ENCODE results near the gene HMCN1. TPM values are rescaled to one million over a fixed set of nuclear protein-coding genes. Genes with fewer than 3 reads are reported as not detected.
"Not testable (repeated sequence)": the region's sequence is repeated elsewhere in the genome, so short reads cannot be mapped to it uniquely, and the experiment has no call there.

The HMCN1 gene
- polyA plus RNA-seq, 3 donors from 2014 or later = 0.33 to 0.38 TPM; not detected in 1

- peaks cover 0 to 10% (median 4%) of the 10 kb centered on the region in 3 donors for H3K27me3 Mint-ChIP-seq (ENCODE audit: low read depth in 3 of 3)
- no peaks in the 10 kb centered on the region for H3K36me3 Mint-ChIP-seq
- H3K4me3 Mint-ChIP-seq = no peak overlapping the region
- H3K27ac Mint-ChIP-seq = no peak overlapping the region
- peaks cover 0 to 3% (median 0%) of the 10 kb centered on the region in 6 donors for H3K9me3 Mint-ChIP-seq
- no peak for DNase-seq
- no peaks in the 10 kb centered on the region for H3K4me1 Mint-ChIP-seq
Observed at GRCh38 chr1:185767508-185768120, 33.4 kb downstream of the HMCN1 start.

- no peak for DNase-seq
- no peak overlapping the region for H3K27ac Mint-ChIP-seq
- no peaks in the 10 kb centered on the region for H3K4me1 Mint-ChIP-seq
Observed at GRCh38 chr1:185768371-185768770, 34.2 kb downstream of the HMCN1 start.

DNA sequence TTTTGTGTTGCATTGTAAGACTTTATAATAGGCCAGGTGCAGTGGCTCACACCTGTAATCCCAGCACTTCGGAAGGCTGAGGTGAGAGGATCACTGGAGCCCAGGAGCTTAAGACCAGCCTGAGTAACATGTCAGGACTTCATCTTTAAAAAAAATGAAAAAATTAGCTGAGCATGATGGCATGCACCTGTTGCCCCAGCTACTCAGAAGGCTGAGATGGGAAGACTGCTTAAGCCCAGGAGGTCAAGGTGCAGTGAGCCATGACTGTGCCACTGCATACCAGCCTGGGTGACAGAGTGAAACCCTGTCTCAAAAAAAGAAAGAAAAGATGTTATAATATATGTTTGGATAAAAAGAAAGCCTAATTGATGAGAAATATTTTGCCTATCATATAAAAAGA lies 34.9 kb downstream of the HMCN1 start:
- H3K27me3 Mint-ChIP-seq (ENCODE audit: low read depth in 3 of 3) = peaks cover 0 to 6% (median 4%) of the 10 kb centered on the region in 3 donors
- no peaks in the 10 kb centered on the region for H3K4me1 Mint-ChIP-seq
- no peak overlapping the region for H3K4me3 Mint-ChIP-seq
- DNase-seq = no peak
- no peaks in the 10 kb centered on the region for H3K36me3 Mint-ChIP-seq
- no peak overlapping the region for H3K27ac Mint-ChIP-seq
- peaks cover 0 to 6% (median 0%) of the 10 kb centered on the region in 6 donors for H3K9me3 Mint-ChIP-seq

More at GRCh38 chr1:185768371-185768770, 34.2 kb downstream of the HMCN1 start:
- H3K4me3 Mint-ChIP-seq = no peak overlapping the region
- H3K36me3 Mint-ChIP-seq = no peaks in the 10 kb centered on the region
- H3K27me3 Mint-ChIP-seq (ENCODE audit: low read depth in 3 of 3) = peaks cover 0 to 5% (median 4%) of the 10 kb centered on the region in 3 donors
- peaks cover 0 to 3% (median 0%) of the 10 kb centered on the region in 6 donors for H3K9me3 Mint-ChIP-seq

DNA sequence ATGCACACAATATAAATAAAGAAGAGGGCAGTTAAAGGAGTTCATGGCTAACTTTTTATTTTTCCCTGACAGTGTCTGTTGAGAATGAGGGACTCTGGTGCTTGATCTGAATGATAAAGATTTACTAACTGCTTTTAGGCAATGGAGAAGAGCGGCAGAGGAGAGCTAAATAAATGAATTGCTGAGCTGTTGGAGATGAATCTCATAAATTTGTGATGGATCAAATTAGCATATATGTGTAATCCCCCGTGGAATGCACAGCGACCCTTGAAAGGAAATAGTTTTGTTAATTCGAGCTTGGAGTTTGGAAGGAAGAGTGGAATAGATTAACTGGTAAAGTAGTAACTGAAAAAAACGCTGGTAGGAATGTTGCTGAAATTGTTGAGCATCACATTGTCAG lies 40.2 kb downstream of the HMCN1 start:
- H3K27me3 Mint-ChIP-seq (ENCODE audit: low read depth in 3 of 3) = peaks cover 2 to 13% (median 4%) of the 10 kb centered on the region in 3 donors

GRCh38 chr1:185775501-185775900 lies 41.3 kb downstream of the HMCN1 start:
- no peaks in the 10 kb centered on the region for H3K36me3 Mint-ChIP-seq
- no peak overlapping the region for H3K27ac Mint-ChIP-seq
- H3K9me3 Mint-ChIP-seq = peaks cover 0 to 2% (median 0%) of the 10 kb centered on the region in 6 donors
- H3K27me3 Mint-ChIP-seq (ENCODE audit: low read depth in 3 of 3) = peaks cover 2 to 13% (median 4%) of the 10 kb centered on the region in 3 donors
- H3K4me1 Mint-ChIP-seq = no peaks in the 10 kb centered on the region
- DNase-seq = no peak
- H3K4me3 Mint-ChIP-seq = no peak overlapping the region

More for the DNA sequence above, 40.2 kb downstream of the HMCN1 start:
- DNase-seq = no peak
- peaks cover 0 to 6% (median 0%) of the 10 kb centered on the region in 6 donors for H3K9me3 Mint-ChIP-seq
- H3K27ac Mint-ChIP-seq = no peak overlapping the region
- no peaks in the 10 kb centered on the region for H3K4me1 Mint-ChIP-seq
- no peak overlapping the region for H3K4me3 Mint-ChIP-seq
- H3K36me3 Mint-ChIP-seq = no peaks in the 10 kb centered on the region

DNA sequence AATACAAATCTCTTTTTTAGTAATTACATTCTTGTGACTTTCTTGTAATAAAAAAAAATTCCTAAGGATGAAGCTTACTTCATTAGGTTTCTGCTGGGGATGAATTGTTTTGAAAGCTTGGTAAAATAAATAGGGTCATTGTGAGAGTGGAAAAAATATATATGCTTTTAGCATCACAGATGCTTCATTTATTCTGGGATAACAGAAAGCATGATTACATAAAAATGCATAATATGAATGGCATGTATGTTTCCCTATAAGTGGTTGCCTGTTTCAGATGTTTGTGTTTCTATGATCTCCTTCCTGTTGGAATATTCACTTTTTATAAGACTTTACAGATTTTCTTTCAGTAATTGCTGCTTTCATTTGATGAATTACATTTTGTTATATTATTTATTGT lies 42.3 kb downstream of the HMCN1 start:
- no peaks in the 10 kb centered on the region for H3K4me1 Mint-ChIP-seq
- no peak overlapping the region for H3K27ac Mint-ChIP-seq
- no peak for DNase-seq
- H3K4me3 Mint-ChIP-seq = no peak overlapping the region
- H3K36me3 Mint-ChIP-seq = no peaks in the 10 kb centered on the region
- peaks cover 0 to 4% (median 1%) of the 10 kb centered on the region in 6 donors for H3K9me3 Mint-ChIP-seq
- H3K27me3 Mint-ChIP-seq (ENCODE audit: low read depth in 3 of 3) = peaks cover 2 to 15% (median 4%) of the 10 kb centered on the region in 3 donors

DNA sequence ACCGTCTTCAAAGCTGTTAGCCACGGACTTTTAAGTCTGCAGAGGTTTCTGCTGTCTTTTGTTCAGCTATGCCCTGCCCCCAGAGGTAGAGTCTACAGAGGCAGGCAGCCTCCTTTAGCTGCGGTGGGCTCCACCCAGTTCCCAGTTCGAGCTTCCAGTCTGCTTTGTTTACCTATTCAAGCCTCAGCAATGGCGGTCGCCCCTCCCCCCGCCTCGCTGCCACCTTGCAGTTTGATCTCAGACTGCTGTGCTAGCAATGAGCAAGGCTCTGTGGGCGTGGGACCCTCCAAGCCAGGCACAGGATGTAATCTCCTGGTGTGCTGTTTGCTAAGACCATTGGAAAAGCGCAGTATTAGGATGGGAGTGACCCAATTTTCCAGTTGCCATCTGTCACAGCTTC lies 49.7 kb downstream of the HMCN1 start:
- not testable (repeated sequence) for H3K9me3 Mint-ChIP-seq; H3K27ac Mint-ChIP-seq; H3K4me1 Mint-ChIP-seq; H3K27me3 Mint-ChIP-seq (ENCODE audit: low read depth in 3 of 3); H3K36me3 Mint-ChIP-seq; H3K4me3 Mint-ChIP-seq; DNase-seq

DNA sequence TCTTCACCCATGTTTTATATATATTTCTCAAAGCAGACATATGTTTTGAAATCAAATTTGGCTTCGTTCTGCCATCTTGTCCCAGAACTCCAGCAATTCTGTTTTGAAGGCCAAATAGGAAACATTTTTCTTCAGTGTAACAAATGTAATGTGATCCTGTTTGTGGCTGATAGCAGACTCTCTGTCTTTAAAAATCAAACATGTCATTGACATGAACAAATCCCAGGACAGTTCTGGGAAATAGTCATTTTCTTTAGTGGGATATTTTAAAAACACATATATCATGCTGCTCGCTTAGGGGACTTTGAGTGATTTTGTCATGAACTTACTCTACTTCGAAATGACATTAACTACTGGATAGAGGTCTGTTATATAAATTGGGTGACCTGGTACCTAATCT lies 51.4 kb downstream of the HMCN1 start:
- no peak for DNase-seq
- Mint-ChIP-seq H3K4me3 (no peak overlapping the region), H3K4me1 (no peaks in the 10 kb centered on the region), H3K27ac (no peak overlapping the region), H3K36me3 (no peaks in the 10 kb centered on the region), H3K27me3 (ENCODE audit: low read depth in 3 of 3) (peaks cover 2 to 10% (median 6%) of the 10 kb centered on the region in 3 donors), H3K9me3 (peaks cover 0 to 6% (median 2%) of the 10 kb centered on the region in 6 donors)

DNA sequence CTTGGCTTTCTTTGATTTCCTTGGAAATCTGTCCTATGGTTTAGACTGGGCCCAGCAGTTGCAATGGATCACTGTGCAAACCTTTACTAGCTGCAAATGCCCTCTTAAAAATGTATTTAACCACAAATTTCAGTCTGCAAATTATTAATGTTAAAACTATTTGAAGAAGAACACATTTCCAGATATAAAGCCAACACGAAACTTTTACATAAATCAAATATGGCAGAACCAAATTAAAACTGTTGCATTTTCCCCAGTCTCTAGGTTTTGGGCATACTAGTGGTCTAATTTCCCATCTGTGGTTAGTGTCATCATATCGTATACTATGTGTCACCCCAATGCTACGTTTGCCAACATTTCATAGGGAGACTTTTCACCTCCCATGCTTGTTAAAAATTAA lies 52.3 kb downstream of the HMCN1 start:
- no peak overlapping the region for H3K27ac Mint-ChIP-seq
- H3K4me3 Mint-ChIP-seq = no peak overlapping the region
- H3K36me3 Mint-ChIP-seq = no peaks in the 10 kb centered on the region
- no peaks in the 10 kb centered on the region for H3K4me1 Mint-ChIP-seq
- H3K9me3 Mint-ChIP-seq = peaks cover 0 to 6% (median 0%) of the 10 kb centered on the region in 6 donors
- peaks cover 2 to 9% (median 6%) of the 10 kb centered on the region in 3 donors for H3K27me3 Mint-ChIP-seq (ENCODE audit: low read depth in 3 of 3)
- DNase-seq = no peak

GRCh38 chr1:185787238-185787637 lies 53.0 kb downstream of the HMCN1 start:
- H3K9me3 Mint-ChIP-seq = peaks cover 0 to 6% (median 0%) of the 10 kb centered on the region in 6 donors
- no peak for DNase-seq
- H3K27ac Mint-ChIP-seq = no peak overlapping the region
- H3K4me3 Mint-ChIP-seq = no peak overlapping the region
- peaks cover 2 to 6% (median 4%) of the 10 kb centered on the region in 3 donors for H3K27me3 Mint-ChIP-seq (ENCODE audit: low read depth in 3 of 3)
- no peaks in the 10 kb centered on the region for H3K36me3 Mint-ChIP-seq
- H3K4me1 Mint-ChIP-seq = no peaks in the 10 kb centered on the region

GRCh38 chr1:185788386-185788785 lies 54.2 kb downstream of the HMCN1 start:
- H3K27ac Mint-ChIP-seq = no peak overlapping the region
- H3K36me3 Mint-ChIP-seq = no peaks in the 10 kb centered on the region
- H3K9me3 Mint-ChIP-seq = peaks cover 0 to under 1% (median 0%) of the 10 kb centered on the region in 6 donors
- no peak overlapping the region for H3K4me3 Mint-ChIP-seq
- no peak for DNase-seq
- H3K27me3 Mint-ChIP-seq (ENCODE audit: low read depth in 3 of 3) = peaks cover 2% of the 10 kb centered on the region in 3 donors
- no peaks in the 10 kb centered on the region for H3K4me1 Mint-ChIP-seq

GRCh38 chr1:185789501-185790193 lies 55.5 kb downstream of the HMCN1 start:
- Mint-ChIP-seq H3K4me3 (no peak overlapping the region), H3K9me3 (no peaks in the 10 kb centered on the region), H3K27me3 (ENCODE audit: low read depth in 3 of 3) (peaks cover 2% of the 10 kb centered on the region in 3 donors), H3K36me3 (no peaks in the 10 kb centered on the region), H3K27ac (no peak overlapping the region), H3K4me1 (no peaks in the 10 kb centered on the region)
- no peak for DNase-seq

DNA sequence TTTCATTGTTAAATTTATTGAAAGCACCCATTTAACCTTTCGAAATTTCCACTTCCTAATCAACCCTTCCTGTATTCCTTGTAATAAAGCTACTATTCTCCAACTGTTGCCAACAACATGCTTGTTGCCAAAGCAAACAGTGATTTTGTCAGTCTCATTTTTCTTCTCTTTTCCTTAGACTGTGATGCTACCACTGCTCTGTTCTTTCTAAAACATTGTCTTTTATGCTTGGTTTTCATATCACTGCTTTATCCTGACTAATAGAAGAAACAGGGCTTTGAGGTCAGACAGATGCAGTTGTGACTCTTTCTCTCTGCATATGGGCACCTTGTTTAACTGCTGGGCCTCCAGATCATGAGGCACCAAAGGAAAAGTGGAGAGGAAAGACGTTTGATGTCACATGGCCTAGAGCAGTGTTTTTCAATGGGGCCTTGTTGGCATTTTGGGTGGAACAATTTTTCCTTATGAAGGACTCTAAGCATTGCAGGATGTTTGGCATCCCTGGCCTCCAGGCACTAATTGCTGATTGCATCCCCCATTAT lies 56.1 kb downstream of the HMCN1 start:
- DNase-seq = no peak
- no peaks in the 10 kb centered on the region for H3K4me1 Mint-ChIP-seq
- peaks cover 2% of the 10 kb centered on the region in 3 donors for H3K27me3 Mint-ChIP-seq (ENCODE audit: low read depth in 3 of 3)
- no peak overlapping the region for H3K4me3 Mint-ChIP-seq
- no peaks in the 10 kb centered on the region for H3K36me3 Mint-ChIP-seq
- no peak overlapping the region for H3K27ac Mint-ChIP-seq
- H3K9me3 Mint-ChIP-seq = no peaks in the 10 kb centered on the region

- H3K9me3 Mint-ChIP-seq = no peaks in the 10 kb centered on the region
- no peaks in the 10 kb centered on the region for H3K36me3 Mint-ChIP-seq
- no peak overlapping the region for H3K4me3 Mint-ChIP-seq
- H3K27ac Mint-ChIP-seq = no peak overlapping the region
- no peaks in the 10 kb centered on the region for H3K4me1 Mint-ChIP-seq
- H3K27me3 Mint-ChIP-seq (ENCODE audit: low read depth in 3 of 3) = peaks cover 0 to 2% (median 2%) of the 10 kb centered on the region in 3 donors
- no peak for DNase-seq
Observed at GRCh38 chr1:185792040-185792439, 57.8 kb downstream of the HMCN1 start.

All from immature natural killer cell (primary cell).